HepG2 (cell line): ENCODE data around the gene VARS1. TPM values are rescaled to one million over a fixed set of nuclear protein-coding genes. Genes with fewer than 3 reads are reported as not detected.

ENCODE experiments used
- ARHGAP35 ChIP-seq: sonication (generic); formaldehyde crosslinking; IDR thresholded peaks from 2 replicates; pipeline ENCODE4 v1.9.0; 2022; ENCODE audit warnings: mild to moderate bottlenecking, inconsistent platforms, moderate library complexity, missing genetic modification reagents, borderline replicate concordance
- DBP ChIP-seq: sonication (generic); formaldehyde crosslinking; IDR thresholded peaks from 2 replicates; pipeline ENCODE4 v1.4.0; 2020; ENCODE audit warnings: missing genetic modification reagents; ENCODE audit errors: not compliant biosample characterization
- DR1 ChIP-seq: sonication (generic); formaldehyde crosslinking; IDR thresholded peaks from 2 replicates; pipeline ENCODE4 v1.8.0; 2021; ENCODE audit warnings: mild to moderate bottlenecking, missing genetic modification reagents, inconsistent platforms
- FOXK1 ChIP-seq: sonication (generic); formaldehyde crosslinking; IDR thresholded peaks from 2 replicates; pipeline ENCODE4 v1.4.0; 2020; ENCODE audit warnings: low read depth, missing genetic modification reagents, borderline replicate concordance
- GATAD2A ChIP-seq: IDR thresholded peaks from 2 replicates; pipeline ENCODE4 v1.6.1; 2016
- KDM3A ChIP-seq: IDR thresholded peaks from 2 replicates; pipeline ENCODE4 v1.6.1; 2018; ENCODE audit warnings: low read depth, missing compliant biosample characterization
- KMT2B ChIP-seq: IDR thresholded peaks from 2 replicates; pipeline ENCODE4 v1.6.1; 2016; ENCODE audit warnings: missing genetic modification reagents, missing compliant biosample characterization
- MAZ ChIP-seq, 2 experiments: sonication (generic) in 1 of 2; formaldehyde crosslinking in 1 of 2; IDR thresholded peaks; 2 replicates each; pipeline versions ENCODE4 v1.5.0 to v1.6.1; 2012 to 2020; ENCODE audit warnings: low read depth in 2 of 2, mild to moderate bottlenecking in 2 of 2, borderline replicate concordance in 1 of 2, improper control_type of control experiment in 1 of 2, low read length in 1 of 2, missing genetic modification reagents in 1 of 2, moderate library complexity in 1 of 2
- MED1 ChIP-seq: sonication (generic); formaldehyde crosslinking; IDR thresholded peaks from 2 replicates; pipeline ENCODE4 v1.4.0; 2020; ENCODE audit warnings: missing genetic modification reagents
- MEF2D ChIP-seq: sonication (generic); formaldehyde crosslinking; IDR thresholded peaks from 2 replicates; pipeline ENCODE4 v1.5.1; 2020; ENCODE audit warnings: mild to moderate bottlenecking, missing genetic modification reagents
- MXI1 ChIP-seq: IDR thresholded peaks from 3 replicates; pipeline ENCODE4 v1.6.1; 2012; ENCODE audit warnings: low read depth, low read length, inconsistent platforms, borderline replicate concordance
- POLR2A ChIP-seq, 2 experiments: IDR thresholded peaks; 2 replicates each; pipeline ENCODE4 v1.6.1; 2011; ENCODE audit warnings: low read depth in 2 of 2, low read length in 2 of 2, mild to moderate bottlenecking in 1 of 2, moderate library complexity in 1 of 2; ENCODE audit not compliant: insufficient read depth in 1 of 2
- POLR2AphosphoS2 ChIP-seq: IDR thresholded peaks from 2 replicates; pipeline ENCODE4 v1.6.1; 2011; ENCODE audit warnings: low read depth, low read length, improper control_type of control experiment
- RAD51 ChIP-seq: fragments of 450-650 bp; IDR thresholded peaks from 2 replicates; pipeline ENCODE4 v1.6.1; 2016; ENCODE audit warnings: borderline replicate concordance
- REXO4 ChIP-seq: sonication (generic); formaldehyde crosslinking; IDR thresholded peaks from 2 replicates; pipeline ENCODE4 v1.8.0; 2022; ENCODE audit warnings: missing genetic modification reagents, mild to moderate bottlenecking, borderline replicate concordance
- RXRB ChIP-seq: IDR thresholded peaks from 2 replicates; pipeline ENCODE4 v1.6.1; 2016; ENCODE audit warnings: borderline replicate concordance, missing genetic modification reagents, missing compliant biosample characterization
- SMYD3 ChIP-seq: sonication (generic); formaldehyde crosslinking; IDR thresholded peaks from 2 replicates; pipeline ENCODE4 v1.8.1; 2023; ENCODE audit warnings: mild to moderate bottlenecking, missing genetic modification reagents
- ZBTB8A ChIP-seq: sonication (generic); formaldehyde crosslinking; IDR thresholded peaks from 2 replicates; pipeline ENCODE4 v1.4.0; 2020; ENCODE audit warnings: mild to moderate bottlenecking, low read depth, missing genetic modification reagents, borderline replicate concordance
- ZNF180 ChIP-seq: sonication (generic); formaldehyde crosslinking; IDR thresholded peaks from 2 replicates; pipeline ENCODE4 v1.4.0; 2020; ENCODE audit warnings: low read depth, missing genetic modification reagents, borderline replicate concordance
- ZNF253 ChIP-seq: sonication (generic); formaldehyde crosslinking; IDR thresholded peaks from 2 replicates; pipeline ENCODE4 v1.8.0; 2022; ENCODE audit warnings: mild to moderate bottlenecking, missing genetic modification reagents, borderline replicate concordance
- ZNF33B ChIP-seq: sonication (generic); formaldehyde crosslinking; IDR thresholded peaks from 2 replicates; pipeline ENCODE4 v1.5.1; 2020; ENCODE audit warnings: mild to moderate bottlenecking, missing genetic modification reagents
- ZNF430 ChIP-seq: sonication (generic); formaldehyde crosslinking; IDR thresholded peaks from 2 replicates; pipeline ENCODE4 v1.9.0; 2021; ENCODE audit warnings: mild to moderate bottlenecking, missing genetic modification reagents
- ZNF451 ChIP-seq: sonication (generic); formaldehyde crosslinking; IDR thresholded peaks from 2 replicates; pipeline ENCODE4 v1.5.0; 2020; ENCODE audit warnings: mild to moderate bottlenecking, missing genetic modification reagents
- ZNF563 ChIP-seq: sonication (generic); formaldehyde crosslinking; IDR thresholded peaks from 2 replicates; pipeline ENCODE4 v1.8.0; 2022; ENCODE audit warnings: mild to moderate bottlenecking, moderate library complexity, missing genetic modification reagents
- ZNF567 ChIP-seq: sonication (generic); formaldehyde crosslinking; IDR thresholded peaks from 2 replicates; pipeline ENCODE4 v1.8.1; 2023; ENCODE audit warnings: mild to moderate bottlenecking, missing genetic modification reagents, borderline replicate concordance
- ZNF580 ChIP-seq: IDR thresholded peaks from 2 replicates; pipeline ENCODE4 v1.6.1; 2016; ENCODE audit warnings: low read depth, borderline replicate concordance
- ZNF589 ChIP-seq: sonication (generic); formaldehyde crosslinking; conservative IDR thresholded peaks from 2 replicates; pipeline ENCODE4 v1.8.0; 2022; ENCODE audit warnings: mild to moderate bottlenecking, moderate library complexity, missing genetic modification reagents
- ZNF670 ChIP-seq: sonication (generic); formaldehyde crosslinking; IDR thresholded peaks from 2 replicates; pipeline ENCODE4 v1.8.0; 2022; ENCODE audit warnings: mild to moderate bottlenecking, missing genetic modification reagents, borderline replicate concordance
- ZNF766 ChIP-seq: sonication (generic); formaldehyde crosslinking; IDR thresholded peaks from 2 replicates; pipeline ENCODE4 v1.5.0; 2020; ENCODE audit warnings: missing genetic modification reagents, borderline replicate concordance
- ZSCAN25 ChIP-seq: sonication (generic); formaldehyde crosslinking; IDR thresholded peaks from 2 replicates; pipeline ENCODE4 v1.8.0; 2022; ENCODE audit warnings: mild to moderate bottlenecking, missing genetic modification reagents
- polyA plus RNA-seq, 8 experiments: library from polyadenylated mRNA; depleted of rRNA in 3 of 8; stranded (reverse) in 7 of 8; unstranded in 1 of 8; fragments of >200 nt; fragmentation: Illumina TruSeq in 4 of 8; extraction: Trizol in 4 of 8; gene quantifications; 2 replicates each; pipeline versions ENCODE4 v1.2.1 to v1.2.3, GENCODE V29; 2011 to 2016; ENCODE audit warnings: low read depth in 4 of 8, missing spikeins in 1 of 8, mixed read lengths in 1 of 8; ENCODE audit not compliant: insufficient read depth in 1 of 8
- total RNA-seq, 5 experiments: library from RNA; depleted of rRNA; stranded (reverse); fragments of >200 nt; fragmentation: Illumina TruSeq; extraction: Trizol; gene quantifications; 2 replicates each; pipeline ENCODE4 v1.2.3, GENCODE V29; 2016; ENCODE audit warnings: low read depth in 1 of 5

VARS1 gene
- total and polyA plus RNA-seq, 2 of the 13 experiments (the other 11 are each of a cell fraction or from before 2014, with no cell fraction given), result 14.7 to 56.1 TPM

- TF ChIP-seq ZNF451 (CRISPR knock-in tag) (0 out of 2 replicates have a peak, but pooled peaks have one; percentile 35), REXO4 (CRISPR knock-in tag) (0 out of 2 replicates have a peak, but pooled peaks have one; percentile 26), ZNF430 (CRISPR knock-in tag) (peak; percentile 43; the same call in 1 of the 2 replicates), RXRB (CRISPR knock-in tag) (peak; percentile 46), ZBTB8A (CRISPR knock-in tag) (no peak), FOXK1 (CRISPR knock-in tag) (no peak), GATAD2A (0 out of 2 replicates have a peak, but pooled peaks have one; percentile 37), POLR2A (IDR thresholded peaks at IDR 0.05; ENCODE audit: insufficient read depth in 1 of 2, low read depth in 2 of 2, low read length in 2 of 2) (peak; percentile 99 to 100), KMT2B (CRISPR knock-in tag) (no peak), ZNF580 (CRISPR knock-in tag) (peak; percentile 43; the same call in 1 of the 2 replicates), KDM3A (CRISPR knock-in tag) (0 out of 2 replicates have a peak, but pooled peaks have one; percentile 57), ZNF670 (peak; percentile 55; the same call in 1 of the 2 replicates), MAZ (IDR thresholded peaks at IDR 0.05; ENCODE audit: borderline replicate concordance, low read depth, low read length) (peak; percentile 86; the same call in 1 of the 2 replicates), MAZ (CRISPR knock-in tag; IDR thresholded peaks at IDR 0.05; ENCODE audit: low read depth) (peak; percentile 40; the same call in 1 of the 2 replicates), DR1 (CRISPR knock-in tag) (peak; percentile 92), ZNF33B (0 out of 2 replicates have a peak, but pooled peaks have one; percentile 77), ZNF563 (peak; percentile 71; the same call in 1 of the 2 replicates), MED1 (peak; percentile 65), ARHGAP35 (no peak), POLR2AphosphoS2 (0 out of 2 replicates have a peak, but pooled peaks have one; percentile 44), ZNF567 (CRISPR knock-in tag) (no peak), ZNF180 (CRISPR knock-in tag) (no peak), SMYD3 (0 out of 2 replicates have a peak, but pooled peaks have one; percentile 37), ZNF589 (CRISPR knock-in tag) (0 out of 2 replicates have a peak, but pooled peaks have one; percentile 39), MXI1 (peak; percentile 63; the same call in 2 of the 3 replicates), DBP (peak; percentile 49), ZSCAN25 (peak; percentile 56; the same call in 1 of the 2 replicates), MEF2D (CRISPR knock-in tag) (no peak), ZNF253 (CRISPR knock-in tag) (peak; percentile 65; the same call in 1 of the 2 replicates), RAD51 (no peak), ZNF766 (CRISPR knock-in tag) (no peak)
Observed at GRCh38 chr6:31815025-31815838, 19.7 kb upstream of the VARS1 start, which contains the start of the genes HSPA1A and HSPA1L (continued).
